Ishikawa (cell line): ENCODE data around the gene PDS5B.

ENCODE experiments used
- CEBPB ChIP-seq: IDR thresholded peaks from 2 replicates; pipeline ENCODE4 v1.6.1; 2012
- CREB1 ChIP-seq: IDR thresholded peaks from 2 replicates; pipeline ENCODE4 v1.6.1; 2012; ENCODE audit warnings: low read depth
- EGR1 ChIP-seq: IDR thresholded peaks from 2 replicates; pipeline ENCODE4 v1.6.1; 2012
- EP300 ChIP-seq: IDR thresholded peaks from 2 replicates; pipeline ENCODE4 v1.6.1; 2012; ENCODE audit warnings: borderline replicate concordance
- FOXM1 ChIP-seq: IDR thresholded peaks from 2 replicates; pipeline ENCODE4 v1.6.1; 2012; ENCODE audit warnings: low read depth, borderline replicate concordance
- NFIC ChIP-seq: IDR thresholded peaks from 2 replicates; pipeline ENCODE4 v1.6.1; 2012
- RAD21 ChIP-seq: IDR thresholded peaks from 2 replicates; pipeline ENCODE4 v1.6.1; 2012; ENCODE audit warnings: low read depth
- TAF1 ChIP-seq: IDR thresholded peaks from 2 replicates; pipeline ENCODE4 v1.6.1; 2012; ENCODE audit warnings: low read depth, mild to moderate bottlenecking
- TCF12 ChIP-seq: IDR thresholded peaks from 2 replicates; pipeline ENCODE4 v1.6.1; 2012; ENCODE audit warnings: low read depth
- TEAD4 ChIP-seq: IDR thresholded peaks from 2 replicates; pipeline ENCODE4 v1.6.1; 2012
- YY1 ChIP-seq: IDR thresholded peaks from 2 replicates; pipeline ENCODE4 v1.6.1; 2012; ENCODE audit warnings: low read depth
- ZBTB7A ChIP-seq: IDR thresholded peaks from 2 replicates; pipeline ENCODE4 v1.6.1; 2012; ENCODE audit warnings: low read depth
- TF ChIP-seq, protein P1 (sequence below): IDR thresholded peaks from 2 replicates; pipeline ENCODE4 v1.6.1; 2012; ENCODE audit warnings: low read depth, mild to moderate bottlenecking
- TF ChIP-seq, protein P2 (sequence below): IDR thresholded peaks from 2 replicates; pipeline ENCODE4 v1.6.1; 2012
- TF ChIP-seq, protein P3 (sequence below): IDR thresholded peaks from 2 replicates; pipeline ENCODE4 v1.6.1; 2012

Gene PDS5B

DNA sequence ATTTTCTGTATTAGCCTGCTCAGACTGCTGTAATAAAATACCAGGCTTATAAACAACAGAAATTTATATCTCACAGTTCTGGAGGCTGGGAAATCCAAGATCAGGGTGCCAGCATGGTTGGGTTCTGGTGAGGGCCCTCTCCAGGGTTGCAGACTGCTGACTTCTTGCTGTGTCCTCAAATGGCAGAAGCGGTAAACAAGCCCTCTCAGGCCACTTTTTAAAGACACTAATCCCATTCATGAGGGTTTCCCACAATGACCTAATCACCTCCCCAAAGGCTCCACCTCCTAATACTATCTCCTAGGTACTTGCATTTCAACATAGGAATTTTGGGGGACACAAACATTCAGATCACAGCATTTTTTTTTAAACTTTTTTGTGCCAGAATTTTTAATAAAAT is 159.3 kb downstream of the PDS5B start:
- TF ChIP-seq RAD21 (no peak), ZBTB7A (no peak), CEBPB (no peak), TCF12 (no peak), NFIC (no peak), EGR1 (no peak), CREB1 (no peak), TAF1 (no peak), TEAD4 (no peak), YY1 (no peak)
- TF ChIP-seq, protein P1, sequence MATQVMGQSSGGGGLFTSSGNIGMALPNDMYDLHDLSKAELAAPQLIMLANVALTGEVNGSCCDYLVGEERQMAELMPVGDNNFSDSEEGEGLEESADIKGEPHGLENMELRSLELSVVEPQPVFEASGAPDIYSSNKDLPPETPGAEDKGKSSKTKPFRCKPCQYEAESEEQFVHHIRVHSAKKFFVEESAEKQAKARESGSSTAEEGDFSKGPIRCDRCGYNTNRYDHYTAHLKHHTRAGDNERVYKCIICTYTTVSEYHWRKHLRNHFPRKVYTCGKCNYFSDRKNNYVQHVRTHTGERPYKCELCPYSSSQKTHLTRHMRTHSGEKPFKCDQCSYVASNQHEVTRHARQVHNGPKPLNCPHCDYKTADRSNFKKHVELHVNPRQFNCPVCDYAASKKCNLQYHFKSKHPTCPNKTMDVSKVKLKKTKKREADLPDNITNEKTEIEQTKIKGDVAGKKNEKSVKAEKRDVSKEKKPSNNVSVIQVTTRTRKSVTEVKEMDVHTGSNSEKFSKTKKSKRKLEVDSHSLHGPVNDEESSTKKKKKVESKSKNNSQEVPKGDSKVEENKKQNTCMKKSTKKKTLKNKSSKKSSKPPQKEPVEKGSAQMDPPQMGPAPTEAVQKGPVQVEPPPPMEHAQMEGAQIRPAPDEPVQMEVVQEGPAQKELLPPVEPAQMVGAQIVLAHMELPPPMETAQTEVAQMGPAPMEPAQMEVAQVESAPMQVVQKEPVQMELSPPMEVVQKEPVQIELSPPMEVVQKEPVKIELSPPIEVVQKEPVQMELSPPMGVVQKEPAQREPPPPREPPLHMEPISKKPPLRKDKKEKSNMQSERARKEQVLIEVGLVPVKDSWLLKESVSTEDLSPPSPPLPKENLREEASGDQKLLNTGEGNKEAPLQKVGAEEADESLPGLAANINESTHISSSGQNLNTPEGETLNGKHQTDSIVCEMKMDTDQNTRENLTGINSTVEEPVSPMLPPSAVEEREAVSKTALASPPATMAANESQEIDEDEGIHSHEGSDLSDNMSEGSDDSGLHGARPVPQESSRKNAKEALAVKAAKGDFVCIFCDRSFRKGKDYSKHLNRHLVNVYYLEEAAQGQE, result no peak
- TF ChIP-seq, protein P2, sequence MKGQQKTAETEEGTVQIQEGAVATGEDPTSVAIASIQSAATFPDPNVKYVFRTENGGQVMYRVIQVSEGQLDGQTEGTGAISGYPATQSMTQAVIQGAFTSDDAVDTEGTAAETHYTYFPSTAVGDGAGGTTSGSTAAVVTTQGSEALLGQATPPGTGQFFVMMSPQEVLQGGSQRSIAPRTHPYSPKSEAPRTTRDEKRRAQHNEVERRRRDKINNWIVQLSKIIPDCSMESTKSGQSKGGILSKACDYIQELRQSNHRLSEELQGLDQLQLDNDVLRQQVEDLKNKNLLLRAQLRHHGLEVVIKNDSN, result no peak
- TF ChIP-seq, protein P3, sequence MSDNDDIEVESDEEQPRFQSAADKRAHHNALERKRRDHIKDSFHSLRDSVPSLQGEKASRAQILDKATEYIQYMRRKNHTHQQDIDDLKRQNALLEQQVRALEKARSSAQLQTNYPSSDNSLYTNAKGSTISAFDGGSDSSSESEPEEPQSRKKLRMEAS, result no peak

DNA sequence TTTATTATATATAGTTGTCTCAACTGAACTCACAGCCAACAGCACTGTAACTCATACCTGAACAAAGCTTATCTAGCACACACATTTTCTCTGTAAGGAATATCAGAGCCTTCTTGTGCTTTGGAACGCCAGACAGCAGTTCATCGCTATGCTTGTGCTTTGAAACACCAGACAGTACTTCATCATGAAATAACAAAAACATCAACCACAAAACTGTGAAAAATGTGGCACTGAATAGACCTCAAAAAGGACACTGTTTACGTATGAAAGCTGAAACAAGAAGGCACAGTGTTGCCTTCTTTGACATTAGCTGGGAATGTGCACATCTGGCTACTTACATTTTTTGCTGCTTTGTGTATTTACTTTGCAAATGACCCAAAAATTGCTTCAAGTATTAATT is 160.2 kb downstream of the PDS5B start:
- no peak for TF ChIP-seq RAD21
- TF ChIP-seq CEBPB, result no peak
- no peak for TF ChIP-seq ZBTB7A
- TF ChIP-seq TAF1, result no peak
- no peak for TF ChIP-seq CREB1
- no peak for TF ChIP-seq TCF12
- no peak for TF ChIP-seq YY1
- TF ChIP-seq, protein P2, result no peak
- TF ChIP-seq, protein P3, result no peak
- TF ChIP-seq NFIC, result no peak
- no peak for TF ChIP-seq EP300
- no peak for TF ChIP-seq EGR1
- TF ChIP-seq FOXM1, result no peak
- TF ChIP-seq, protein P1, result no peak
- no peak for TF ChIP-seq TEAD4

DNA sequence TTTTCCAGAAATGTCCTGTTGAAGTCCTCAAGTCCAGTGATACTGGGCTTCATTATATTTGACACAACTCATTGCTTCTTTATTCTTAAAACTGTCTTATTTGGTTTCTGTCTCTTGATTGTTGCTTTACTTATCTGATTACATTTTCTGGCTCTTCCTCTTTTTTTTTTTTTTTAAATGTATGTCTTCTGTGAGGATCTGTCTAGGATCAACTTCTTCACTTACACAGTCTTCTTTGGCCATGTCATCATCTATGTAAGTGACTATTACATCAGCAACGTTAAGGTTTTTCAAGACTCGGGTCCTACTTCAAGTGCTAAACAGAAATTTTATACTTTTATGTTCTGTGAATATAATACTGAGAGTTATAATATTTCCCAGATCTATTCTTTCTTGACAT is 162.1 kb downstream of the PDS5B start:
- no peak for TF ChIP-seq EGR1
- TF ChIP-seq CEBPB, result no peak
- TF ChIP-seq, protein P3, result no peak
- no peak for TF ChIP-seq FOXM1
- TF ChIP-seq TCF12, result no peak
- no peak for TF ChIP-seq TEAD4
- no peak for TF ChIP-seq EP300
- no peak for TF ChIP-seq TAF1
- no peak for TF ChIP-seq RAD21
- TF ChIP-seq, protein P2, result no peak
- TF ChIP-seq, protein P1, result no peak

DNA sequence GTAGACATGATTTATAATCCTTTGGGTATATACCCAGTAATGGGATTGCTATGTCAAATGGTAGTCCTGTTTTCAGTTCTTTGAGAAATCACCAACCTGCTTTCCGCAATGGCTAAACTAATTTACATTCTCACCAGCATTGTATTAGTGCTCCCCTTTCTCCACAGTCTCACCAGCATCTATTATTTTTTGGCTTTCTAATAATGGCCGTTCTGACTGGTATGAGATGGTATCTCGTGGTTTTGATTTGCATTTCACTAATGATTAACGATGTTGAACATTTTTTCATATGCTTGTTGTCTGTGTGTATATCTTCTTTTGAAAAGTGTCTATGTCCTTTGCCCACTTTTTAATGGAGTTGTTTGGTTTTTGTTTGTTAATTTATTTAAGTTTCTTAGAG is 165.1 kb downstream of the PDS5B start:
- TF ChIP-seq CEBPB, result no peak
- TF ChIP-seq EP300, result no peak
- TF ChIP-seq RAD21, result no peak
- TF ChIP-seq NFIC, result no peak
- TF ChIP-seq, protein P1, result no peak
- TF ChIP-seq, protein P2, result no peak
- TF ChIP-seq TEAD4, result no peak
- TF ChIP-seq TAF1, result no peak
- TF ChIP-seq EGR1, result no peak
- no peak for TF ChIP-seq CREB1
- TF ChIP-seq FOXM1, result no peak
- TF ChIP-seq TCF12, result no peak
- TF ChIP-seq ZBTB7A, result no peak
- no peak for TF ChIP-seq YY1
